Measurements from ENCODE around the gene ZNF407. TPM values are rescaled to one million over a fixed set of nuclear protein-coding genes. Genes with fewer than 3 reads are reported as not detected.

Gene ZNF407
- total RNA-seq, 3 donors from 2014 or later = 13.1 to 13.8 (median 13.4) TPM

DNA sequence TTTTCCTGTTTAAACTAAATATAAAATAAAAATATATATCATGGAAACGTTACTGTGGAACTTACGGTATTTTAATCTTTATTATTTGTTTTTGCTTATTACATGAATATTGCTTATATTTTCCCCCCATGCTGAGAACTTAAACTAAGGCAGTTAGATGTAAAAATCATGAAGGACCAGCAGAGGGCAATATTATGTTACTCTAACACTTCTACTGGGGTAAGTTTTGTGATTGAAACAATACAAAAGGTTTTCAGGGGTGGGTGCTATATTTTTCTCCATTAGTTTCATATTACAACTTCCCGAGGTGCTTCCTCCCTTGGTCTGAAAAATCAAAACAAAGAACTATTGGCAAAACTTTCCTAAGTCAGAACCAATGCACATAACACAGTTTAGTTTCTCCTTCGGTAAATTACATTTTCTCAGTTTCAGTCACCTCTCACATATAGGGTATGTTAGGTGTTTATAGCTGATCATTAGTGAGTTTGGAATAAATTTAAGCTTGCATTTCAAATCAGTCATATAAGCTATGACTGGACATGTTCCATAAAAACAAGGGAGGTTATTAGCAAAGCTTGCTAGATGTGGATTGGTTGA lies 54.8 kb downstream of the ZNF407 start:
- peaks cover 11% of the 10 kb centered on the region for H3K36me3 Mint-ChIP-seq (ENCODE audit: insufficient read depth)
- DNase-seq (no peak), ATAC-seq (no peak)
- peaks cover 3% of the 10 kb centered on the region for H3K4me1 Mint-ChIP-seq (ENCODE audit: low read depth)
- H3K9me3 Mint-ChIP-seq = no peaks in the 10 kb centered on the region
- no peaks in the 10 kb centered on the region for H3K27me3 Mint-ChIP-seq (ENCODE audit: low read depth)
- H3K4me3 Mint-ChIP-seq = no peak overlapping the region

DNA sequence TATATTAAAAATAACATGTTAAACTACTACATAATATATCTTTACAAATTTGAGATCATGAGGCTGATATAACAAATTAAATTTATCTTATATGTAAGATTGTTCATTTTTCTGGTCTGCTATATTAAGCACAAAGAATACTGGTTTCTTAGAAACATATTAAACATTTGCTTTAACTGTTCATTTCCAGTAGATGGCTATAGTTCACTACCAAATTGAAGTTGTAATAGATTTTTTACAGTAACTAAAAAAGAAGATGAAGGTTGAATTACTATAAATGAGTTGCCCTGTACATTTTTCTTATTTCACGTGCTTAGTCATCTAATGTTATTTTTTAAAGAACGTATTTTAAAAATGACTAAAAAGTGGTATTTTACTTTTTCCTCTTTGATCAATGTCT lies 57.0 kb downstream of the ZNF407 start:
- H3K4me3 Mint-ChIP-seq = no peak overlapping the region
- peaks cover 3% of the 10 kb centered on the region for H3K4me1 Mint-ChIP-seq (ENCODE audit: low read depth)
- H3K9me3 Mint-ChIP-seq = no peaks in the 10 kb centered on the region
- no peaks in the 10 kb centered on the region for H3K27me3 Mint-ChIP-seq (ENCODE audit: low read depth)
- H3K36me3 Mint-ChIP-seq (ENCODE audit: insufficient read depth) = peaks cover 8% of the 10 kb centered on the region
- DNase-seq = no peak
- ATAC-seq = no peak

DNA sequence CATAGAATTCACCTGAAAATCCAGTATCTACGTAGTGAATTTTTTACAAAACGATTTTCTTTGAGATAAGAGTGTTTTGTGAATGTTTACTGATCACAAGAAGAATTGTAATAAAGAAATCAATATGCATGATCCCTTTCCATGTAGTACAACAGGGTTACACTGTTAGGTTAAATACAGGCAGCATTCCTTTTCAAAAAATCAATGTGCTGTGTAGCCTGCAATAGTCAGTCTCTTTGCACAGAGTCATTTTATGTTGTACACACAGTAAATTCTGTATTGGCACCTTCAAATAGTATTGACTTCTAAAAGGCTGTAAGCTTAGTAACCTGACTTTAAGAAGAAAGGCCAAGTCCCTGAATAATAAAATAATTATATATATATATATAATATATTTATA lies 63.3 kb downstream of the ZNF407 start:
- no peaks in the 10 kb centered on the region for H3K27me3 Mint-ChIP-seq (ENCODE audit: low read depth)
- H3K4me1 Mint-ChIP-seq (ENCODE audit: low read depth) = no peaks in the 10 kb centered on the region
- H3K36me3 Mint-ChIP-seq (ENCODE audit: insufficient read depth) = peaks cover 30% of the 10 kb centered on the region
- ATAC-seq = no peak
- no peak overlapping the region for H3K4me3 Mint-ChIP-seq
- H3K9me3 Mint-ChIP-seq = no peaks in the 10 kb centered on the region
- DNase-seq = no peak

DNA sequence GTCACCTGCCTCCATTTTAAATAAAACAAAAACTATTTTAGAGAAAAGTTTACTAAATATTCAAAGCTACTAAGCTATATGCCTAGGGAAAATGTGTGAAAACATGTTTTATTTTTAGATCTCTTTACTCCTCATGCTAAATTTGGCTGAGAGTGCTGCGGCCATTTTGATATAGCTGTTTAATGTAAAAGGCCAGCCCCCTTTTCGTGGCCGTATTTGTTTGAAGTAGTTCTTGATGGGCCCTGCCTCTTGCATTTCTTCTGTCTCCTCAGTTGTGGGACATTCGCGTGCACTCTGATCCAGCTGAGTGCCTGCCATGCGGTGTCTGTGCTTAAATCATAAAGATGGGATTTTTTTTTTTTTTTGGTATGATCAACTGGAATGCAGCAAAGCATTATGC lies 64.0 kb downstream of the ZNF407 start:
- H3K36me3 Mint-ChIP-seq (ENCODE audit: insufficient read depth) = peaks cover 29% of the 10 kb centered on the region
- no peak for ATAC-seq
- no peaks in the 10 kb centered on the region for H3K9me3 Mint-ChIP-seq
- no peak overlapping the region for H3K4me3 Mint-ChIP-seq
- no peaks in the 10 kb centered on the region for H3K27me3 Mint-ChIP-seq (ENCODE audit: low read depth)
- no peak for DNase-seq
- H3K4me1 Mint-ChIP-seq (ENCODE audit: low read depth) = no peaks in the 10 kb centered on the region

DNA sequence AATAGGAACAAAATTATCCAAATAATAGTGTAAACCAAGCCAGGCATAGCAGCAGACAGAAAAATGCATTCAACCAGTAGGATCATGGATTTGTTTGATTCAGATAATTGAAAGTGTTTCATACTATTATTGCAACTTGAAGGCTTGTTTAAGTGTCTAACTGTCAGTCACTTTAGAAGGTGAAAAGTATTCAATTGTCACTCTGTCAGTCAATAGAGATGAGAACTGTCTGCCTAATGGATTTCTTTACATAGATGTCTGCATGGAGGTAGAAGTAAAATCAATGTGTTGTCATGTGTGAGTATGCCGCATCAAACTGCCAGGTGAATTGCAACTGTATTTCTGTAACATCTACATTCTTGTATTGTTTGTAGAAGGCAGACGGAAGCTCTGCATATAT lies 65.0 kb downstream of the ZNF407 start:
- DNase-seq (no peak), ATAC-seq (no peak)
- no peak overlapping the region for H3K4me3 Mint-ChIP-seq
- H3K36me3 Mint-ChIP-seq (ENCODE audit: insufficient read depth) = peaks cover 33% of the 10 kb centered on the region
- no peaks in the 10 kb centered on the region for H3K9me3 Mint-ChIP-seq
- H3K27me3 Mint-ChIP-seq (ENCODE audit: low read depth) = no peaks in the 10 kb centered on the region
- H3K4me1 Mint-ChIP-seq (ENCODE audit: low read depth) = no peaks in the 10 kb centered on the region

DNA sequence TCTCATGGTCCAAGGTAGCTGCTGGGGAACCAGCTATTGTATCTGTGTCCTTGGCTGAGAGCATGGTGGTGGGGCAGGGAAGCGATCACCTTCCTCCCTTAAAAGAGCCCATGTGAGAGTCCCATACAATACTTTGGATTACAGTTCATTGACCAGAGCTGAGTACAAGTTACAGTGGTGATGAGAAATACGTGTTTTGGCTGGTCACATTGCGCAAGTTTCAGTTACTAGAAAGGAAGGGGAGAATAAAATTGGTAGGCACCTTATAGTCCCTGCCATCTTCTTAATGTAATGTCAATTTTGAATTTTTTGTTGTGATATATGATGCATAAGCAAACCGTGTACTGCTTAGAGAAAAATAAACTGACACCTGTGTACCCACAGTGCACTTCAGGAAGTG lies 67.7 kb downstream of the ZNF407 start:
- peaks cover 39% of the 10 kb centered on the region for H3K36me3 Mint-ChIP-seq (ENCODE audit: insufficient read depth)
- H3K27me3 Mint-ChIP-seq (ENCODE audit: low read depth) = no peaks in the 10 kb centered on the region
- no peak for ATAC-seq

DNA sequence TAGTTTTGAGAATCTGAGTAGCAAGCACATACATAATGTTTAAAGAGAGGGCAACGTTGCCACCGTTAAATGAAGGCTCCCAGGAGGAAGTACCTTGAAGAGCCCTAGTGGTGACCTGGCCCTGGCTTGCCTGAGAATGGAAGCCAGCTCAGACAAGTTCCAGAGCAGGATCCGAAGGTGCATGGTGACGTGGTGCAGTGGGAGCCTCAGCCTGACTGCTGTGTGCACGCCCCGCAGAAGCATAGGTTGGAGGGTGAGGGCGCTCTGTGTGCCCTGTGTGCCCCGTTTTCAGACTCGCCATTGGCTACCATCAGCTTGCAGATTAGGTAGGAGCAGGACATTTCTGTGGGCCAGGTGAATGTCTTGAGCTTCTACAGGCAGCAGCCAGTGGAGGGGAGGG lies 68.2 kb downstream of the ZNF407 start:
- ATAC-seq (no peak), DNase-seq (no peak)
- H3K27me3 Mint-ChIP-seq (ENCODE audit: low read depth) = no peaks in the 10 kb centered on the region
- H3K9me3 Mint-ChIP-seq = no peaks in the 10 kb centered on the region
- H3K4me3 Mint-ChIP-seq = no peak overlapping the region
- peaks cover 38% of the 10 kb centered on the region for H3K36me3 Mint-ChIP-seq (ENCODE audit: insufficient read depth)
- H3K4me1 Mint-ChIP-seq (ENCODE audit: low read depth) = no peaks in the 10 kb centered on the region

More for the DNA sequence above, 67.7 kb downstream of the ZNF407 start:
- Mint-ChIP-seq H3K4me3 (no peak overlapping the region), H3K4me1 (ENCODE audit: low read depth) (no peaks in the 10 kb centered on the region), H3K9me3 (no peaks in the 10 kb centered on the region)
- DNase-seq = no peak

DNA sequence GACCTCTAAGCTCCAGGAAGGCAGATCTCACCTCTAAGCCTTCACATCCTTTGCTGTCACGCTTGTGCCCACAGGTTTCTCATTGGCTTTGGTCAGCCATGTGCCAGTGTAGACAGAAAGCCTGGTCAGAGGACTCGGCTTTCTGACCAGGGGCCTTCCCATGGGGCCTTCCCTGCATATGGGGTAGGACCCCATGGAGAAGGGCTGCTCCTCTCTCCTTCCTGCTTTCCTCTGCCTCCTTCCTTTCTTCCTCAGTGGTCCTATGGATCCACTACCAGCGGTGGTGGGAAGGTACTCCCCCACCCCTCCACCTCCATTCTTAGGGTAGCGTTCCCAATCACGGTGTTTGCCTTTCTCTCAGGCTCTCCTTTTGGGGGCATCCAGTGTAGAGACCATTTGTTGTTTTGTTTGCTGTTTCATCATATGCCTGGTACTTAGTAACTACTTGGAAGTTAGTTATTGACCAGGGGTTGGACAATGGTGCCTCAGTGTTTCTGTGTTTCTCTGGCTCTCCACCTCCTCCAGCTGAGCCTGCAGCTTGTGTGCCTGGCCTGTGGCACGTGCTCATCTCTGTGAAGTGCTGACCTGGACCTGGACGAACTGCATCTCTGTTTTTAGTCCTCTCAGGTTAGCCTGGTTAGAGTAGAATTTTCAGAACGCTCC lies 71.6 kb downstream of the ZNF407 start:
- Mint-ChIP-seq H3K9me3 (no peaks in the 10 kb centered on the region), H3K4me3 (no peak overlapping the region), H3K27me3 (ENCODE audit: low read depth) (no peaks in the 10 kb centered on the region), H3K36me3 (ENCODE audit: insufficient read depth) (peaks cover 41% of the 10 kb centered on the region), H3K4me1 (ENCODE audit: low read depth) (no peaks in the 10 kb centered on the region)
- no peak for DNase-seq
- no peak for ATAC-seq

DNA sequence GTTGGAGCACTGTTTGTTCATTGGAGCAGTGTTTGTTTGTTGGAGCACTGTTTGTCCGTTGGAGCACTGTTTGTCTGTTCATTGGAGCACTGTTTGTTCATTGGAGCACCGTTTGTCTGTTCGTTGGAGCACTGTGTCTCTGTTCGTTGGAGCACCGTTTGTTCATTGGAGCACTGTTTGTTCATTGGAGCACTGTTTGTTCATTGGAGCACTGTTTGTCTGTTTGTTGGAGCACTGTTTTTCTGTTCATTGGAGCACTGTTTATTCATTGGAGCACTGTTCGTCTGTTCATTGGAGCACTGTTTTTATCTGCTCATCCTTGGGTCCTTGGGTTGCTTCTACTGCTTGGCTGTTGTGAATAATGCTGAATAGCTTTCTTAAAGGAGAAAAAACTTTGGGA lies 74.7 kb downstream of the ZNF407 start:
- no peak for ATAC-seq
- Mint-ChIP-seq H3K4me3 (no peak overlapping the region), H3K27me3 (ENCODE audit: low read depth) (no peaks in the 10 kb centered on the region), H3K9me3 (peaks cover under 1% of the 10 kb centered on the region), H3K36me3 (ENCODE audit: insufficient read depth) (peaks cover 45% of the 10 kb centered on the region), H3K4me1 (ENCODE audit: low read depth) (no peaks in the 10 kb centered on the region)
- no peak for DNase-seq

DNA sequence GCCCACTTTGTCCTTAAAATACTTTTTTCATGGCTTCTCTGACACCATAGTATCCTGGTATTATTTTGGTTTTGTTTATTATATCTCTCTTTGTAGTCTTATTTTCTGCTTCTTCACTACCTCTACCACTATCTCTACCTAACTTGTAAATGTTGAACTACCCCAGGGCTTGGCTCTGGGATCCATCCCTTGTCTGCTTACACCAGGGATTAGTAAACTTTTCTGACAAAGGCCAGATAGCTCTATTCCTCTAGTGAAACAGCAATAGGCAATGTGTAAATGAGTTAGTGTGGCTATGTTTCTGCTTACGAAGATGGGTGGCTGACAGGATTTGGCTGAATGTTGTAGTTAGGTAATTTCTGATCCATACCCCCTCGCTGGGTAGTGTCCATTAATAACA lies 76.8 kb downstream of the ZNF407 start:
- Mint-ChIP-seq H3K36me3 (ENCODE audit: insufficient read depth) (peaks cover 49% of the 10 kb centered on the region), H3K4me3 (no peak overlapping the region), H3K27me3 (ENCODE audit: low read depth) (no peaks in the 10 kb centered on the region), H3K9me3 (peaks cover 5% of the 10 kb centered on the region), H3K4me1 (ENCODE audit: low read depth) (peaks cover 5% of the 10 kb centered on the region)
- DNase-seq (no peak), ATAC-seq (no peak)

DNA sequence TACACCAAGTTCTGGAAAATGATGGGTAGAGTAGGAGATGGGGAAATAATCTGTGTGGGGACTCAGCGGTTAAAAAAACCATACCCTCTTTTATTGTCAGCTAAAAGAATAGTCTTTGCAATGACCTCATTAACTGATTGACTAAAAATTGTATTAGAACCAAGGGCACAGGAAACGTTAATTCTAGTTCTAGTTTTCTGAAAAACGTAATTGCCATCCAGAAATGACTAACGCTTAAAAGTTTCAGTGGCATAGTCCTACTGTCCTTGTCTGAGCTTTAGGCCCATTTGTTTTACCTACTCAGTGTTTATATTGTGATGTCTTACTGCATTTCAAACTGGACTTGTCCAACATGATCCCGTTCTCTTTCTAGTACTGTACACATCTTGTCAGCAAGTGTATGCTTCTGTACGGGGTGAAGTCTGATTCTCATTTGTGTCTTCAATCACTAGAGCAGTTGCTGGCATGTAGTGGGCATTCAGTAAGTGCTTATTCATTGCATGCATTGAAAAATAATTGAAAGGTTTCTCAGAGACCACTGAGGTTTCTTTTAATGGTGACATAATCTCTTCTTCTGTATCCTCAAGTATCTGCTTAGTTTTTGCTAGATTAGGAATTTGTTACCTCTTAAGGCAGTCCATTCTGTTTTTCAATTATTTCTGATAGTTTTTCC lies 81.5 kb downstream of the ZNF407 start:
- no peak overlapping the region for H3K4me3 Mint-ChIP-seq
- H3K9me3 Mint-ChIP-seq = peaks cover 5% of the 10 kb centered on the region
- peaks cover 48% of the 10 kb centered on the region for H3K36me3 Mint-ChIP-seq (ENCODE audit: insufficient read depth)
- DNase-seq (no peak), ATAC-seq (no peak)
- H3K27me3 Mint-ChIP-seq (ENCODE audit: low read depth) = no peaks in the 10 kb centered on the region
- peaks cover 12% of the 10 kb centered on the region for H3K4me1 Mint-ChIP-seq (ENCODE audit: low read depth)

DNA sequence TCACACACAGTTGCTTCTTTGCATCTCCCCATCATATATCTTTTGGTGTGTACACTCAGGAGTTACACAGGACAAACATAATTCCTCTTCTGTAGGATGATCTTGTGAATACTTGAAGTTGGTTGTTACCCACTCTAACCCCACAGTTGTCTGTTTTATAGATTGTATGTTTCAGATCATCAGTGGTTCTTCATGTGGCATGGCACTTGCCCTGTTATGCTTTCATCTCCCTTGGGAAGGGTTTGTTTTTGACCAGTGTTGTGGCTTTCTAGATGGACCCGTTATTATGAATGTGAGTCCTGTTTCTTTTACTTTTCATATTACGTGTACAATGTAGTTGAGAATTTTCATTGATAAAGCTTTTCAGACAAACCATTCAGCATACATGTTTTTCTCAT lies 82.0 kb downstream of the ZNF407 start:
- ATAC-seq = no peak
- no peaks in the 10 kb centered on the region for H3K27me3 Mint-ChIP-seq (ENCODE audit: low read depth)
- H3K4me3 Mint-ChIP-seq = no peak overlapping the region

DNA sequence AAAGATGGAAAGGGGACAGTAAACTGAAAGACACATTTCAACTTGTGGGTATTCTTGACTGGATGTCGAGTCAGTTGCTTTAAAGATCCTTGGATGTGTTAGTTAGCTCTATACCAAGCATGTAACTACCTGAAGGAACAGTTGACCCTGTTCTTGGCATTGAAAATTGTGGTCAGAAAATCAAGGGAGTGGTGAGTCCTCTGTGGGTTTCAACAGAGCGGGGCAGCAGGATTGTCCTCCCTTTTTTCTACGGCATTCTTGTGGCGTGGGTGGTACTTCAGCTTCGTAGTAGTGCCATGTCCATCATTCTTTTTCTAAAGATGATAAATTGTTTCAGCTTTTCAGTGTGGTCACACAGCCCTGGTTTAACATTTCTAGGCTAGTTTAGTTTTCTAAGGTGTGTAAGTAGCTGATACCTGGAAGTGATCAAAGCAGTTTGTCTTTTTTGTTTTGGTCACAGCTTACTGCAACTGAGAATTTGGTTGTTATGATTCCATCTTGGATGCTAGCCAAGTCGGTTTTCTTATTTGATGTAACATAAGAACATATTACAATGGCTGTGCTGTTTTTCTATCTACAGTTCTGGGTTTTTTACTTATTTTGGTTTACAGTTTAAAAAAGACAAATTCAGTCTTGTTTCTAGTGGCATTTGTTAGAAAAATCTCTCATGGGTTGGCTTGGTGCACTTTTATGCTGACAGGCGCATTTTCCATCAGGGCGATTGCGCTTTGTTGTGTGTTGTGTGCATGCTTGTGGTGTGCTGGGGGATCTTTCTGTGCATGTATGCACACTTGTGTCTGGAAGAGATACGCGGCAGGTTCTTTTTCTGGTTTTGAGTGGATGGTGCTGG lies 84.7 kb downstream of the ZNF407 start:
- no peak for DNase-seq
- Mint-ChIP-seq H3K4me3 (no peak overlapping the region), H3K36me3 (ENCODE audit: insufficient read depth) (peaks cover 44% of the 10 kb centered on the region), H3K27me3 (ENCODE audit: low read depth) (no peaks in the 10 kb centered on the region), H3K9me3 (peaks cover 5% of the 10 kb centered on the region), H3K4me1 (ENCODE audit: low read depth) (peaks cover 12% of the 10 kb centered on the region)
- ATAC-seq = no peak

More for the DNA sequence above, 82.0 kb downstream of the ZNF407 start:
- Mint-ChIP-seq H3K9me3 (peaks cover 5% of the 10 kb centered on the region), H3K36me3 (ENCODE audit: insufficient read depth) (peaks cover 44% of the 10 kb centered on the region), H3K4me1 (ENCODE audit: low read depth) (peaks cover 12% of the 10 kb centered on the region)
- DNase-seq = no peak

DNA sequence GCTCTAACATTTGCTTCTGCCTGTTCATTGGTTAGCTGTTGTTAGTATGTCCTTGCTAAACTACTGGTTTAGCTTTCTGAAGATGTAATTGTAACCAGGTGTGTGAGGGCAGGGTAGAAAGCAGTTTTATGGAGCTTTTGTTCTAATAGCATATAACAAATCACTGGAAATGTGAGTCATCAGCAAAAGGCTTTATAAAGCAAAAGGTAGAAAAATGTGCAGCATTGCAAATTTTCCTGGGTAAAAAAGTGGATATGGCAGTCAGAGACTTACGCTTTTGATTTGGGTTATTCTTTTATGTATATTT lies 85.3 kb downstream of the ZNF407 start:
- Mint-ChIP-seq H3K4me3 (no peak overlapping the region), H3K9me3 (no peaks in the 10 kb centered on the region), H3K36me3 (ENCODE audit: insufficient read depth) (peaks cover 39% of the 10 kb centered on the region), H3K4me1 (ENCODE audit: low read depth) (peaks cover 12% of the 10 kb centered on the region), H3K27me3 (ENCODE audit: low read depth) (no peaks in the 10 kb centered on the region)
- DNase-seq (no peak), ATAC-seq (no peak)
